ENCODE results near the gene NT5E. TPM values are rescaled to one million over a fixed set of nuclear protein-coding genes. Genes with fewer than 3 reads are reported as not detected.

Gene NT5E
- 31.9 and 38.2 TPM in 2 replicates for total RNA-seq
- long read RNA-seq, transcript NT5E-201 (9 exons, 3,548 nt), result major isoform, 64 of 87 reads
- long read RNA-seq, partial matches to known transcripts, result 8 of 87 reads
- long read RNA-seq, other reads (novel, unspliced or antisense), result 12 of 87 reads

- DNase-seq (ENCODE audit: low spot score, unreplicated experiment), result peak; percentile 57
- Mint-ChIP-seq H3K9me3 (ENCODE audit: low read depth) (no peaks in the 10 kb centered on the region), H3K36me3 (ENCODE audit: insufficient read depth) (no peaks in the 10 kb centered on the region), H3K27me3 (peaks cover 26% of the 10 kb centered on the region), H3K4me1 (ENCODE audit: low read depth) (peaks cover 50% of the 10 kb centered on the region), H3K4me3 (ENCODE audit: low read depth) (peak within 1 kb of the TSS; percentile 86), H3K27ac (peak within 1 kb of the TSS; percentile 89)
- peak; percentile 17 for TF ChIP-seq CTCF (IDR thresholded peaks at IDR 0.05; ENCODE audit: unreplicated experiment)
Measured at GRCh38 chr6:85449818-85450759, at the start of gene NT5E. Gene NT5E (plus strand): TSS chr6:85450083. CDS start chr6:85450140, 57 bp downstream.

GRCh38 chr6:85400331-85400730 lies 49.6 kb upstream of the NT5E start:
- H3K36me3 Mint-ChIP-seq (ENCODE audit: insufficient read depth), result peaks cover 3% of the 10 kb centered on the region
- DNase-seq (ENCODE audit: low spot score, unreplicated experiment), result no peak
- no peak for TF ChIP-seq CTCF (IDR thresholded peaks at IDR 0.05; ENCODE audit: unreplicated experiment)
- H3K4me1 Mint-ChIP-seq (ENCODE audit: low read depth), result peaks cover 75% of the 10 kb centered on the region
- H3K27ac Mint-ChIP-seq, result no peak overlapping the region
- H3K27me3 Mint-ChIP-seq, result no peaks in the 10 kb centered on the region
- H3K4me3 Mint-ChIP-seq (ENCODE audit: low read depth), result no peak overlapping the region
- peaks cover 9% of the 10 kb centered on the region for H3K9me3 Mint-ChIP-seq (ENCODE audit: low read depth)

GRCh38 chr6:85401186-85402021 lies 48.5 kb upstream of the NT5E start:
- Mint-ChIP-seq H3K27ac (peak overlapping the region; percentile 47), H3K4me3 (ENCODE audit: low read depth) (no peak overlapping the region), H3K9me3 (ENCODE audit: low read depth) (peaks cover 9% of the 10 kb centered on the region)

GRCh38 chr6:85402071-85402470 lies 47.8 kb upstream of the NT5E start:
- H3K4me1 Mint-ChIP-seq (ENCODE audit: low read depth), result peaks cover 77% of the 10 kb centered on the region
- no peak for TF ChIP-seq CTCF (IDR thresholded peaks at IDR 0.05; ENCODE audit: unreplicated experiment)
- peaks cover 6% of the 10 kb centered on the region for H3K9me3 Mint-ChIP-seq (ENCODE audit: low read depth)
- H3K27ac Mint-ChIP-seq, result no peak overlapping the region
- H3K27me3 Mint-ChIP-seq, result no peaks in the 10 kb centered on the region
- H3K4me3 Mint-ChIP-seq (ENCODE audit: low read depth), result no peak overlapping the region
- no peak for DNase-seq (ENCODE audit: low spot score, unreplicated experiment)
- H3K36me3 Mint-ChIP-seq (ENCODE audit: insufficient read depth), result no peaks in the 10 kb centered on the region

More at GRCh38 chr6:85401186-85402021, 48.5 kb upstream of the NT5E start:
- H3K36me3 Mint-ChIP-seq (ENCODE audit: insufficient read depth), result peaks cover 3% of the 10 kb centered on the region
- no peak for DNase-seq (ENCODE audit: low spot score, unreplicated experiment)
- no peaks in the 10 kb centered on the region for H3K27me3 Mint-ChIP-seq
- TF ChIP-seq CTCF (IDR thresholded peaks at IDR 0.05; ENCODE audit: unreplicated experiment), result no peak
- H3K4me1 Mint-ChIP-seq (ENCODE audit: low read depth), result peaks cover 75% of the 10 kb centered on the region

- no peak for TF ChIP-seq CTCF (IDR thresholded peaks at IDR 0.05; ENCODE audit: unreplicated experiment)
- Mint-ChIP-seq H3K27ac (peak overlapping the region; percentile 90), H3K4me1 (ENCODE audit: low read depth) (peaks cover 81% of the 10 kb centered on the region)
Measured at GRCh38 chr6:85402922-85403321, 47.0 kb upstream of the NT5E start.

More at GRCh38 chr6:85402922-85403321, 47.0 kb upstream of the NT5E start:
- Mint-ChIP-seq H3K4me3 (ENCODE audit: low read depth) (no peak overlapping the region), H3K27me3 (no peaks in the 10 kb centered on the region), H3K36me3 (ENCODE audit: insufficient read depth) (no peaks in the 10 kb centered on the region), H3K9me3 (ENCODE audit: low read depth) (no peaks in the 10 kb centered on the region)
- no peak for DNase-seq (ENCODE audit: low spot score, unreplicated experiment)
